HepG2 (cell line): ENCODE data around the gene UAP1L1. TPM values are rescaled to one million over a fixed set of nuclear protein-coding genes. Genes with fewer than 3 reads are reported as not detected.

Experiments used
- ADNP ChIP-seq: sonication (generic); formaldehyde crosslinking; IDR thresholded peaks from 2 replicates; pipeline ENCODE4 v1.4.0; 2020; ENCODE audit warnings: missing genetic modification reagents
- HDAC1 ChIP-seq: sonication (generic); formaldehyde crosslinking; IDR thresholded peaks from 2 replicates; pipeline ENCODE4 v1.5.1; 2020; ENCODE audit warnings: mild to moderate bottlenecking, missing genetic modification reagents
- KMT2B ChIP-seq: IDR thresholded peaks from 2 replicates; pipeline ENCODE4 v1.6.1; 2016; ENCODE audit warnings: missing genetic modification reagents, missing compliant biosample characterization
- MED1 ChIP-seq: sonication (generic); formaldehyde crosslinking; IDR thresholded peaks from 2 replicates; pipeline ENCODE4 v1.4.0; 2020; ENCODE audit warnings: missing genetic modification reagents
- MIXL1 ChIP-seq: IDR thresholded peaks from 2 replicates; pipeline ENCODE4 v1.6.1; 2016
- NFRKB ChIP-seq: fragments of 450-650 bp; IDR thresholded peaks from 2 replicates; pipeline ENCODE4 v1.6.1; 2017
- RBAK ChIP-seq: sonication (generic); formaldehyde crosslinking; IDR thresholded peaks from 2 replicates; pipeline ENCODE4 v1.5.1; 2020; ENCODE audit warnings: mild to moderate bottlenecking, missing genetic modification reagents
- RFXAP ChIP-seq: sonication (generic); formaldehyde crosslinking; IDR thresholded peaks from 2 replicates; pipeline ENCODE4 v1.4.0; 2020; ENCODE audit warnings: missing genetic modification reagents, borderline replicate concordance
- ZBTB8A ChIP-seq: sonication (generic); formaldehyde crosslinking; IDR thresholded peaks from 2 replicates; pipeline ENCODE4 v1.4.0; 2020; ENCODE audit warnings: mild to moderate bottlenecking, low read depth, missing genetic modification reagents, borderline replicate concordance
- ZMYM4 ChIP-seq: sonication (generic); formaldehyde crosslinking; IDR thresholded peaks from 2 replicates; pipeline ENCODE4 v1.8.1; 2023; ENCODE audit warnings: mild to moderate bottlenecking, missing genetic modification reagents
- ZNF160 ChIP-seq: sonication (generic); formaldehyde crosslinking; IDR thresholded peaks from 2 replicates; pipeline ENCODE4 v1.8.0; 2022; ENCODE audit warnings: mild to moderate bottlenecking, inconsistent platforms, missing genetic modification reagents
- ZNF235 ChIP-seq: sonication (generic); formaldehyde crosslinking; IDR thresholded peaks from 2 replicates; pipeline ENCODE4 v1.8.1; 2023; ENCODE audit warnings: mild to moderate bottlenecking, missing genetic modification reagents, borderline replicate concordance
- ZNF33A ChIP-seq: sonication (generic); formaldehyde crosslinking; IDR thresholded peaks from 2 replicates; pipeline ENCODE4 v1.5.1; 2020; ENCODE audit warnings: missing genetic modification reagents, mild to moderate bottlenecking, moderate library complexity, borderline replicate concordance
- ZNF549 ChIP-seq: sonication (generic); formaldehyde crosslinking; IDR thresholded peaks from 2 replicates; pipeline ENCODE4 v1.5.0; 2020; ENCODE audit warnings: missing genetic modification reagents
- ZNF75D ChIP-seq: sonication (generic); formaldehyde crosslinking; IDR thresholded peaks from 2 replicates; pipeline ENCODE4 v1.8.1; 2023; ENCODE audit warnings: missing genetic modification reagents, mild to moderate bottlenecking, borderline replicate concordance
- ZSCAN22 ChIP-seq: sonication (generic); formaldehyde crosslinking; IDR thresholded peaks from 2 replicates; pipeline ENCODE4 v1.4.0; 2020; ENCODE audit warnings: mild to moderate bottlenecking, missing genetic modification reagents
- polyA plus RNA-seq, 8 experiments: library from polyadenylated mRNA; depleted of rRNA in 3 of 8; stranded (reverse) in 7 of 8; unstranded in 1 of 8; fragments of >200 nt; fragmentation: Illumina TruSeq in 4 of 8; extraction: Trizol in 4 of 8; gene quantifications; 2 replicates each; pipeline versions ENCODE4 v1.2.1 to v1.2.3, GENCODE V29; 2011 to 2016; ENCODE audit warnings: low read depth in 4 of 8, missing spikeins in 1 of 8, mixed read lengths in 1 of 8; ENCODE audit not compliant: insufficient read depth in 1 of 8
- total RNA-seq, 5 experiments: library from RNA; depleted of rRNA; stranded (reverse); fragments of >200 nt; fragmentation: Illumina TruSeq; extraction: Trizol; gene quantifications; 2 replicates each; pipeline ENCODE4 v1.2.3, GENCODE V29; 2016; ENCODE audit warnings: low read depth in 1 of 5
- TF ChIP-seq, protein P1 (sequence below): sonication (generic); formaldehyde crosslinking; IDR thresholded peaks from 2 replicates; pipeline ENCODE4 v1.5.0; 2020; ENCODE audit warnings: missing genetic modification reagents
- TF ChIP-seq, protein P2 (sequence below): sonication (generic); formaldehyde crosslinking; IDR thresholded peaks from 2 replicates; pipeline ENCODE4 v1.8.0; 2022; ENCODE audit warnings: missing genetic modification reagents, mild to moderate bottlenecking, inconsistent platforms, borderline replicate concordance
- TF ChIP-seq, protein P3 (sequence below): sonication (generic); formaldehyde crosslinking; IDR thresholded peaks from 2 replicates; pipeline ENCODE4 v1.5.1; 2020; ENCODE audit warnings: missing genetic modification reagents, mild to moderate bottlenecking, borderline replicate concordance
- TF ChIP-seq, protein P4 (sequence below): sonication (generic); formaldehyde crosslinking; IDR thresholded peaks from 2 replicates; pipeline ENCODE4 v1.4.0; 2020; ENCODE audit warnings: missing genetic modification reagents
- TF ChIP-seq, protein P5 (sequence below): sonication (generic); formaldehyde crosslinking; IDR thresholded peaks from 2 replicates; pipeline ENCODE4 v1.4.0; 2020; ENCODE audit warnings: missing genetic modification reagents, mild to moderate bottlenecking, borderline replicate concordance
- TF ChIP-seq, protein P6 (sequence below): sonication (generic); formaldehyde crosslinking; IDR thresholded peaks from 2 replicates; pipeline ENCODE4 v1.8.1; 2023; ENCODE audit warnings: mild to moderate bottlenecking, missing genetic modification reagents

The UAP1L1 gene
- total and polyA plus RNA-seq, 2 of the 13 experiments (the other 11 are each of a cell fraction or from before 2014, with no cell fraction given) = 5.4 to 6.4 TPM

DNA sequence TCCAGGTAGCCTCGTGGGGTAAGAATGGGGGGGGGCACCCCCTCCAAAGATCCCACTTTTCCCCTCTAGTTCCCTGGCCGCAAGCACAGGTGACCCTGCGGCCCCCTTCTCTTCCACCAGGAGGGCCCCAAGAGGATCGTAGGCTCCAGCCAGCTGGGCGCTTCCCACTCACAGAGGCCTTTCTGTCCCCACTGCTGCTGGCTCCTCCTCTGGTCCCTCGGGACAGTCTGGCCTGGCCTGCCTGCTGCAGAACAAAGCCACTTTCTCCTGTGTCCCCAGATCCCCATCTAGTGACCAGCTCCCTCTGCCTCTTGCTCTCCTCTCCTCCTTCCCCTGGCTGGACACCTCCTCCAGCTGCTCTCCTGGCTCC is 6.4 kb upstream of the UAP1L1 start (continued):
- TF ChIP-seq, protein P1, sequence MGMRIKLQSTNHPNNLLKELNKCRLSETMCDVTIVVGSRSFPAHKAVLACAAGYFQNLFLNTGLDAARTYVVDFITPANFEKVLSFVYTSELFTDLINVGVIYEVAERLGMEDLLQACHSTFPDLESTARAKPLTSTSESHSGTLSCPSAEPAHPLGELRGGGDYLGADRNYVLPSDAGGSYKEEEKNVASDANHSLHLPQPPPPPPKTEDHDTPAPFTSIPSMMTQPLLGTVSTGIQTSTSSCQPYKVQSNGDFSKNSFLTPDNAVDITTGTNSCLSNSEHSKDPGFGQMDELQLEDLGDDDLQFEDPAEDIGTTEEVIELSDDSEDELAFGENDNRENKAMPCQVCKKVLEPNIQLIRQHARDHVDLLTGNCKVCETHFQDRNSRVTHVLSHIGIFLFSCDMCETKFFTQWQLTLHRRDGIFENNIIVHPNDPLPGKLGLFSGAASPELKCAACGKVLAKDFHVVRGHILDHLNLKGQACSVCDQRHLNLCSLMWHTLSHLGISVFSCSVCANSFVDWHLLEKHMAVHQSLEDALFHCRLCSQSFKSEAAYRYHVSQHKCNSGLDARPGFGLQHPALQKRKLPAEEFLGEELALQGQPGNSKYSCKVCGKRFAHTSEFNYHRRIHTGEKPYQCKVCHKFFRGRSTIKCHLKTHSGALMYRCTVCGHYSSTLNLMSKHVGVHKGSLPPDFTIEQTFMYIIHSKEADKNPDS = no peak
- TF ChIP-seq ZNF160 (CRISPR knock-in tag) (no peak), RFXAP (CRISPR knock-in tag) (no peak), ADNP (CRISPR knock-in tag) (no peak), ZBTB8A (no peak), MED1 (CRISPR knock-in tag) (no peak), ZNF33A (no peak), ZSCAN22 (CRISPR knock-in tag) (no peak), ZNF549 (no peak), ZNF235 (CRISPR knock-in tag) (no peak), ZMYM4 (CRISPR knock-in tag) (0 out of 2 replicates have a peak, but pooled peaks have one; percentile 1), NFRKB (no peak), MIXL1 (no peak), ZNF75D (CRISPR knock-in tag) (no peak), RBAK (CRISPR knock-in tag) (0 out of 2 replicates have a peak, but pooled peaks have one; percentile 19), HDAC1 (CRISPR knock-in tag) (peak; percentile 18; the same call in 1 of the 2 replicates), KMT2B (CRISPR knock-in tag) (no peak)
- TF ChIP-seq, protein P2, sequence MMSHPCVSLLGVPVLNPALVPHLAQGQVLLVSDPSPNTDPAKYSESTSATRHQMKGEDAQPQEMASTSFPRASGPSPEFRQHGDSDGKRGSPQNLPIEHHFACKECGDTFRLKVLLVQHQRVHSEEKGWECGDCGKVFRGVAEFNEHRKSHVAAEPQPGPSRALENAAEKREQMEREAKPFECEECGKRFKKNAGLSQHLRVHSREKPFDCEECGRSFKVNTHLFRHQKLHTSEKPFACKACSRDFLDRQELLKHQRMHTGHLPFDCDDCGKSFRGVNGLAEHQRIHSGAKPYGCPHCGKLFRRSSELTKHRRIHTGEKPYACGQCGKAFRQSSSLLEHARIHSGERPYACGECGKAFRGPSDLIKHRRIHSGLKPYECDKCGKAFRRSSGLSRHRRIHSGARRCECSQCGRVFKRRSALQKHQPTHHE (CRISPR knock-in tag) = no peak
- TF ChIP-seq, protein P3, sequence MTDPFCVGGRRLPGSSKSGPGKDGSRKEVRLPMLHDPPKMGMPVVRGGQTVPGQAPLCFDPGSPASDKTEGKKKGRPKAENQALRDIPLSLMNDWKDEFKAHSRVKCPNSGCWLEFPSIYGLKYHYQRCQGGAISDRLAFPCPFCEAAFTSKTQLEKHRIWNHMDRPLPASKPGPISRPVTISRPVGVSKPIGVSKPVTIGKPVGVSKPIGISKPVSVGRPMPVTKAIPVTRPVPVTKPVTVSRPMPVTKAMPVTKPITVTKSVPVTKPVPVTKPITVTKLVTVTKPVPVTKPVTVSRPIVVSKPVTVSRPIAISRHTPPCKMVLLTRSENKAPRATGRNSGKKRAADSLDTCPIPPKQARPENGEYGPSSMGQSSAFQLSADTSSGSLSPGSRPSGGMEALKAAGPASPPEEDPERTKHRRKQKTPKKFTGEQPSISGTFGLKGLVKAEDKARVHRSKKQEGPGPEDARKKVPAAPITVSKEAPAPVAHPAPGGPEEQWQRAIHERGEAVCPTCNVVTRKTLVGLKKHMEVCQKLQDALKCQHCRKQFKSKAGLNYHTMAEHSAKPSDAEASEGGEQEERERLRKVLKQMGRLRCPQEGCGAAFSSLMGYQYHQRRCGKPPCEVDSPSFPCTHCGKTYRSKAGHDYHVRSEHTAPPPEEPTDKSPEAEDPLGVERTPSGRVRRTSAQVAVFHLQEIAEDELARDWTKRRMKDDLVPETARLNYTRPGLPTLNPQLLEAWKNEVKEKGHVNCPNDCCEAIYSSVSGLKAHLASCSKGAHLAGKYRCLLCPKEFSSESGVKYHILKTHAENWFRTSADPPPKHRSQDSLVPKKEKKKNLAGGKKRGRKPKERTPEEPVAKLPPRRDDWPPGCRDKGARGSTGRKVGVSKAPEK = no peak
- TF ChIP-seq, protein P4, sequence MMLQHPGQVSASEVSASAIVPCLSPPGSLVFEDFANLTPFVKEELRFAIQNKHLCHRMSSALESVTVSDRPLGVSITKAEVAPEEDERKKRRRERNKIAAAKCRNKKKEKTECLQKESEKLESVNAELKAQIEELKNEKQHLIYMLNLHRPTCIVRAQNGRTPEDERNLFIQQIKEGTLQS (CRISPR knock-in tag) = no peak
- TF ChIP-seq, protein P5, sequence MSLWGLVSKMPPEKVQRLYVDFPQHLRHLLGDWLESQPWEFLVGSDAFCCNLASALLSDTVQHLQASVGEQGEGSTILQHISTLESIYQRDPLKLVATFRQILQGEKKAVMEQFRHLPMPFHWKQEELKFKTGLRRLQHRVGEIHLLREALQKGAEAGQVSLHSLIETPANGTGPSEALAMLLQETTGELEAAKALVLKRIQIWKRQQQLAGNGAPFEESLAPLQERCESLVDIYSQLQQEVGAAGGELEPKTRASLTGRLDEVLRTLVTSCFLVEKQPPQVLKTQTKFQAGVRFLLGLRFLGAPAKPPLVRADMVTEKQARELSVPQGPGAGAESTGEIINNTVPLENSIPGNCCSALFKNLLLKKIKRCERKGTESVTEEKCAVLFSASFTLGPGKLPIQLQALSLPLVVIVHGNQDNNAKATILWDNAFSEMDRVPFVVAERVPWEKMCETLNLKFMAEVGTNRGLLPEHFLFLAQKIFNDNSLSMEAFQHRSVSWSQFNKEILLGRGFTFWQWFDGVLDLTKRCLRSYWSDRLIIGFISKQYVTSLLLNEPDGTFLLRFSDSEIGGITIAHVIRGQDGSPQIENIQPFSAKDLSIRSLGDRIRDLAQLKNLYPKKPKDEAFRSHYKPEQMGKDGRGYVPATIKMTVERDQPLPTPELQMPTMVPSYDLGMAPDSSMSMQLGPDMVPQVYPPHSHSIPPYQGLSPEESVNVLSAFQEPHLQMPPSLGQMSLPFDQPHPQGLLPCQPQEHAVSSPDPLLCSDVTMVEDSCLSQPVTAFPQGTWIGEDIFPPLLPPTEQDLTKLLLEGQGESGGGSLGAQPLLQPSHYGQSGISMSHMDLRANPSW = no peak
- TF ChIP-seq, protein P6, sequence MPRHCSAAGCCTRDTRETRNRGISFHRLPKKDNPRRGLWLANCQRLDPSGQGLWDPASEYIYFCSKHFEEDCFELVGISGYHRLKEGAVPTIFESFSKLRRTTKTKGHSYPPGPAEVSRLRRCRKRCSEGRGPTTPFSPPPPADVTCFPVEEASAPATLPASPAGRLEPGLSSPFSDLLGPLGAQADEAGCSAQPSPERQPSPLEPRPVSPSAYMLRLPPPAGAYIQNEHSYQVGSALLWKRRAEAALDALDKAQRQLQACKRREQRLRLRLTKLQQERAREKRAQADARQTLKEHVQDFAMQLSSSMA (CRISPR knock-in tag) = no peak
